Measurements from ENCODE around the gene CPLX4. TPM values are rescaled to one million over a fixed set of nuclear protein-coding genes. Genes with fewer than 3 reads are reported as not detected.

CPLX4 gene
- total RNA-seq, 1 experiment from 2014 or later, result not detected

GRCh38 chr18:59266886-59267502 lies 51.5 kb downstream of the CPLX4 start:
- no TSS peak for BruUV-seq (replicated peaks)
- Histone ChIP-seq H3K9me3 (ENCODE audit: control insufficient read depth, insufficient read depth, low read depth, low read length) (no peaks in the 10 kb centered on the region), H3K27me3 (ENCODE audit: control insufficient read depth, insufficient read depth, low read length) (peaks cover 19% of the 10 kb centered on the region), H3K36me3 (ENCODE audit: control insufficient read depth, insufficient read depth, low read length) (no peaks in the 10 kb centered on the region), H3K4me1 (ENCODE audit: control insufficient read depth, insufficient read depth, low read length) (no peaks in the 10 kb centered on the region), H3K4me3 (ENCODE audit: low read depth in 2 of 2, low read length in 2 of 2) (no peak overlapping the region), H3K27ac (ENCODE audit: low read length) (no peak overlapping the region)
- POLR2A ChIA-PET, result no interaction called here
- CTCF ChIA-PET, result interaction anchor here (0.6 to 0.7 kb wide), 4 partner anchors 71 to 1201 kb away, joined by 4 to 17 read pairs (median 6); no protein-coding TSS in a partner anchor
- in situ Hi-C loops (cut with HindIII; ENCODE audit: low pct_unique_long_range_greater_than_20kb, low sequenced_read_pairs), result no loop called here
- ATAC-seq (no peak), DNase-seq (ENCODE audit: low read depth, low spot score) (no peak)
- intact Hi-C loops (cut with micrococcal nuclease; ENCODE audit: unreplicated experiment), result no loop called here
- TF ChIP-seq CTCF (IDR thresholded peaks at IDR 0.05) (no peak), SIN3A (IDR thresholded peaks at IDR 0.05; ENCODE audit: borderline replicate concordance, insufficient read depth, low read depth, low read length) (no peak), REST (IDR thresholded peaks at IDR 0.05; ENCODE audit: insufficient read depth in 1 of 2, low read depth in 2 of 2, low read length in 1 of 2) (no peak), POLR2AphosphoS5 (IDR thresholded peaks at IDR 0.05; ENCODE audit: low read depth, low read length) (no peak), TCF7L2 (IDR thresholded peaks at IDR 0.05; ENCODE audit: low read depth, low read length) (no peak)

- no peaks in the 10 kb centered on the region for H3K9me3 ChIP-seq (ENCODE audit: control insufficient read depth, insufficient read depth, low read depth, low read length)
- H3K27me3 ChIP-seq (ENCODE audit: control insufficient read depth, insufficient read depth, low read length), result peaks cover 19% of the 10 kb centered on the region
- no TSS peak for BruUV-seq (replicated peaks)
- H3K36me3 ChIP-seq (ENCODE audit: control insufficient read depth, insufficient read depth, low read length), result no peaks in the 10 kb centered on the region
- DNase-seq (ENCODE audit: low read depth, low spot score) (no peak), ATAC-seq (no peak)
- ChIA-PET POLR2A (no interaction called here), CTCF (no interaction called here)
- H3K27ac ChIP-seq (ENCODE audit: low read length), result no peak overlapping the region
- in situ Hi-C loops (cut with HindIII; ENCODE audit: low pct_unique_long_range_greater_than_20kb, low sequenced_read_pairs), result no loop called here
- TF ChIP-seq POLR2AphosphoS5 (IDR thresholded peaks at IDR 0.05; ENCODE audit: low read depth, low read length) (no peak), CTCF (IDR thresholded peaks at IDR 0.05) (no peak), TCF7L2 (IDR thresholded peaks at IDR 0.05; ENCODE audit: low read depth, low read length) (no peak), SIN3A (IDR thresholded peaks at IDR 0.05; ENCODE audit: borderline replicate concordance, insufficient read depth, low read depth, low read length) (no peak)
- H3K4me3 ChIP-seq (ENCODE audit: low read depth in 2 of 2, low read length in 2 of 2), result no peak overlapping the region
- no peaks in the 10 kb centered on the region for H3K4me1 ChIP-seq (ENCODE audit: control insufficient read depth, insufficient read depth, low read length)
- intact Hi-C loops (cut with micrococcal nuclease; ENCODE audit: unreplicated experiment), result no loop called here
Observed at GRCh38 chr18:59266459-59266858, 52.0 kb downstream of the CPLX4 start.

All from Panc1 (cell line).